D721Med (cell line): ENCODE measurements around the gene STPG4.

Experiments used
- DNase-seq: peaks from one replicate; pipeline ENCODE4 v3.0.0; 2011; ENCODE audit warnings: low spot score; ENCODE audit not compliant: insufficient read length
- FAIRE-seq: peaks from 2 replicates; lab custom pipeline; 2011; peaks lifted over from hg19 to GRCh38; lab: Jason Lieb, UNC
- TF ChIP-seq, protein P1 (sequence below): IDR thresholded peaks from 2 replicates; pipeline ENCODE4 v1.5.1; 2012; ENCODE audit warnings: mild to moderate bottlenecking, control low read depth; ENCODE audit not compliant: insufficient read depth; ENCODE audit errors: missing control alignments

STPG4 gene

GRCh38 chr2:47050762-47051161 lies 104.3 kb downstream of the STPG4 start:
- FAIRE-seq, result no peak
- DNase-seq, result no peak

GRCh38 chr2:47050021-47050760 lies 104.9 kb downstream of the STPG4 start:
- FAIRE-seq (no peak), DNase-seq (no peak)
- TF ChIP-seq, protein P1, sequence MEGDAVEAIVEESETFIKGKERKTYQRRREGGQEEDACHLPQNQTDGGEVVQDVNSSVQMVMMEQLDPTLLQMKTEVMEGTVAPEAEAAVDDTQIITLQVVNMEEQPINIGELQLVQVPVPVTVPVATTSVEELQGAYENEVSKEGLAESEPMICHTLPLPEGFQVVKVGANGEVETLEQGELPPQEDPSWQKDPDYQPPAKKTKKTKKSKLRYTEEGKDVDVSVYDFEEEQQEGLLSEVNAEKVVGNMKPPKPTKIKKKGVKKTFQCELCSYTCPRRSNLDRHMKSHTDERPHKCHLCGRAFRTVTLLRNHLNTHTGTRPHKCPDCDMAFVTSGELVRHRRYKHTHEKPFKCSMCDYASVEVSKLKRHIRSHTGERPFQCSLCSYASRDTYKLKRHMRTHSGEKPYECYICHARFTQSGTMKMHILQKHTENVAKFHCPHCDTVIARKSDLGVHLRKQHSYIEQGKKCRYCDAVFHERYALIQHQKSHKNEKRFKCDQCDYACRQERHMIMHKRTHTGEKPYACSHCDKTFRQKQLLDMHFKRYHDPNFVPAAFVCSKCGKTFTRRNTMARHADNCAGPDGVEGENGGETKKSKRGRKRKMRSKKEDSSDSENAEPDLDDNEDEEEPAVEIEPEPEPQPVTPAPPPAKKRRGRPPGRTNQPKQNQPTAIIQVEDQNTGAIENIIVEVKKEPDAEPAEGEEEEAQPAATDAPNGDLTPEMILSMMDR, result no peak

More at GRCh38 chr2:47050762-47051161, 104.3 kb downstream of the STPG4 start:
- TF ChIP-seq, protein P1, result no peak

GRCh38 chr2:47049502-47049901 lies 105.6 kb downstream of the STPG4 start:
- TF ChIP-seq, protein P1, result no peak
- FAIRE-seq (no peak), DNase-seq (no peak)

DNA sequence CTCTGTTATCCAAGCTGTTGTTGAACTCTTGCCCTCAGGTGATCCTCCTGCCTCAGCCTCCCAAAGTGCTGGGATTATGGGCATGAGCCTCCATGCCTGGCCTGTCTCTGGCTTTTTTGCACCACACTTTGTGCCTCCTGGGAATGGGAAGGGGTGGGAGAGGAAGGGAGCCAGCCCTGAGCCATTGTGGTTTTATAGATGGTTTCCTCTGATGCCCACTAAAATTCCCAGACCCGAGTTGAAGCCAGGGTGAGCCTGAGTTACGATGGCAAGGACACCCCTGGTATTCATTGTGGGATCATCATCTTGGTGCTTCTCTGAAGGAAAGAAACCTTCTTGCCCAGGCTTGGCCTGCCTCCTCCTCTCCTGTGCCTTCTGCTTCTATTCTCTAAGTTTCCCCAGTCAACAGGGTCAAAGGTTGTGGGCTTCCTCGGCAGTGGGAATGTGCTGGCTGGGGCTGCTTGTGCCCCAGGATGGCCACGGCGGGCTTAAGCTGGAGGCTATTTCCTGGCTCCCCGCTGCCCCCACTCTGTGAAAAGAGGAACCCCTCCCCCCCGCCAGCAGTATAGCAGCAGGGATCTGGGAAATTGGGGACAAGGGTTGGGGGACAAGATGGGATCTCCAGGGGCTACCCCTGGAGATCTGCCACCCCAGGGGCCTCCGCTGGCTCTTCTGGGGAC lies 106.2 kb downstream of the STPG4 start:
- TF ChIP-seq, protein P1, result no peak
- FAIRE-seq, result no peak
- DNase-seq, result no peak

DNA sequence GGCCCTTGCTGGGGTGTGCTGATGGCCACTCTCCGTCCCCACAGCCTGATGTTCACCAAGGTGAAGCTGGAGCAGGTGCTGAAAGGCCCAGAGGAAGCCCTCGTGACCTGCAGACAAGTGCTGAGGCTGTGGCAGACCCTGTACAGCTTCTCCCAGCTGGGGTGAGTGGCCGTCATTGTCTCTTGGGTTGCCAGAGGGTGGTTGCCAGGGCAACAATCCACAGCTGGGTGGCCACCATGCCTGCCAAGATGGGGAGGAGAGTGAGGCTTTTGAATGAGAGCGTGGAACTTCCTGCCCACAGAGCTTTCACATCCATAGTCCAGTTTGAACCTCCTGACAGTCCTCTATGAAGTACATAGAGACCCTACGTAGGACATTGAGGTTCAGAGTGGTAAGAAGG lies 108.8 kb downstream of the STPG4 start:
- TF ChIP-seq, protein P1, result no peak
- FAIRE-seq (no peak), DNase-seq (no peak)

- no peak for FAIRE-seq
- no peak for DNase-seq
- TF ChIP-seq, protein P1, result no peak
These were observed 111.2 kb downstream of the STPG4 start for GRCh38 chr2:47043891-47044239.

GRCh38 chr2:47043142-47043890 lies 111.8 kb downstream of the STPG4 start:
- TF ChIP-seq, protein P1, result no peak
- DNase-seq (no peak), FAIRE-seq (no peak)
